ENCODE data around the gene PRKACA.

The PRKACA gene

DNA sequence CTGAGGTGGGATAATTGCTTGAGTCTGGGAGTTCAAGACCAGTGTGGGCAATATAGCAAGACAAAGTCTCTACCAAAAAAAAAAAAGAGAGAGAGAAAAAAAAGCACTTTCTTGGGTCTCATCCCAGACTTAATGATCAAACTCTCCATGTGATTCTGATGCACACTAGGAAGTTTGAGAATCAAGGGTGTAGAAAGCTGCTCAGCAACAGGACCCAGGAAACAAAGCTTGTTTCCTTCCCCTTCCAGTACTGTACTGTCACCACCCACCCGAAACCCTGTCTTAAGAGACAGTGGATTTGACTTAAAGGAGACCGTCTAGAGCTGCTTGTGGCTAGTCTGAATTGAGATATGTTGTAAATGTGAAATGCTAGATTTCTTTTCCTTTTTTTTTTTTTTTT, 39.2 kb downstream of the PRKACA start:
- H3K27ac ChIP-seq (ENCODE audit: low read depth, low read length), result no peak overlapping the region
- H3K4me1 ChIP-seq (ENCODE audit: control insufficient read depth, insufficient read depth, low read length), result no peaks in the 10 kb centered on the region; the same call in 1 of the 2 replicates
- H3K9me3 ChIP-seq (ENCODE audit: control insufficient read depth, insufficient read depth, low read length), result no peaks in the 10 kb centered on the region
- peaks cover 29% of the 10 kb centered on the region for H3K27me3 ChIP-seq (ENCODE audit: control insufficient read depth, insufficient read depth, low read length)
- H3K9ac ChIP-seq (ENCODE audit: low read depth, low read length), result no peak overlapping the region
- H3K4me3 ChIP-seq (ENCODE audit: low read depth, low read length), result no peak overlapping the region
- H3K36me3 ChIP-seq (ENCODE audit: control insufficient read depth, insufficient read depth, low read length), result no peaks in the 10 kb centered on the region

DNA sequence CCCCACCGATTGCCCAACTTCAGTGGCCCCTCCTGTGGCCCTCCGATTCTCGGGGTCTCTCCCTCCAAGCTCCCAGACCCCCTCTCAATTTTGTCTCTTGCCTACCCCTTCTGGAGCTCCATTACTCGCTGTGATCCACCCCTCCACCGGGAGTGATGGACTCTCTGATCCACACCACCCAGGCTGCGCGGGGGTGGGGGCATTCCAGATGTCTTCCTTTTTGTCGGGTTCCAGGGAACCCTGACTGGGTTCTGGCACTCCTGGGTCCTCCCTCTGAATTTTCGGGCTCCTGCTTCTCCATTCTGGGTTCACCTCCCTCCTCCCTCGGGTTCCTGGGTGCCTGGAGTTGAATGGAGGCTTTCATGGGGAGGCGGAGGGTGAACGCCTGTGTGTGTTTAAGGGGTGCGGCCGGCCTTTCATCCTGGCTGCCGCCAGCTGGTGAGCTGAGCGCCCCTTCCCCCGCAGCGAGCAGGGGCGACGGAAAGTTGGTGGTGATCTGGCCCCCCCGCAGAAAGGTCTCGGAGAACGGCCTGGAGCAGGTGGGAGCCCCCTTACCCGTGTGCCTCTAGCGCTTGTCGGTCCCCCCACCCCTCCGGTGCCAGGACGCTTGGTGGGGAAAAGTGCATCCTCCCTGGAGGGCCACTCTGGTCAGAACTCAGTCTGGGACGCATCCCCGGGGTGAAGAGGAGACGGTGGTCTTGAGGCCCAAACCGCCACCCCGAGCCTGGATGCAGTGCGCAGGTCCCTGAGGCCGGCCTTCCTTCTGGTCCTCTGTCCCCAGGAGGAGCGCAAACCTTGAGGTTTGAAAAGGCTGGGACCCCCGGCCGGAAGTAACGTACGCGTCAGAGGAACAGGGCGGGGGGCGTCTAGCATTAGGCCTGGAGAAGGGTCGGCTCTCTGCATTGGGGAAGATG, 43.4 kb downstream of the PRKACA start:
- Histone ChIP-seq H3K9ac (ENCODE audit: low read depth, low read length) (no peak overlapping the region), H3K27ac (ENCODE audit: low read depth, low read length) (no peak overlapping the region), H3K4me1 (ENCODE audit: control insufficient read depth, insufficient read depth, low read length) (peaks cover 4% of the 10 kb centered on the region; the same call in 1 of the 2 replicates)

DNA sequence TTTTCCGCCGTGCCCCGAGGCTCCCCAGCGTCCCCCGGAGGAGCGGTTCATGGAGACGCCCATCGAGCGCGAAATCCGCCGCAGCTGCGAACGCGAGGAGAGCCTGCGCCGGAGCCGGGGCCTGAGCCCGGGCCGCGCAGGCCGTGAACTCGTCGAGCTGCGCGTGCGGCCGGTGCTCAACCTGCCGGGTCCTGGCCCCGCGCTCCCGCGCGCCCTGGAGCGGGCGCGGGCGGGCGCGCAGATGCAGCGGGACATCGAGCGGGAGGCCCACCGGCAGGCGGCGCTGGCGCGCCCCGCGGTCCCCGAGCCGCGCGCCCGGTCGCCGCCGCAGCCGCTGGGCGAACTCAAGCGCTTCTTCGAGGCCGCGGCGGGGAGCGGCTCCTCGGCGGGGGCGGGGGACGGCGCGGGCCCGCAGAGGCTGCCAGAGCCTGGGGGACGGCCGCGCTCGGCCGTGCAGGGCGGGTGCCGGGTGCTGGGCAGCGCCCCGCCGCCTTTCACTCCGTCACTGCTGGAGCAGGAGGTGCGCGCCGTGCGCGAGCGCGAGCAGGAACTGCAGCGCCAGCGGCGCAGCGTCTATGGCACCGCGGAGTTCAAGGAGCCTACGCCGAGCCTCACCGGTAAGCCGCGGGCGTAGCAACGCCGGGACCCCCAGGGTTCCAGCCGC, 44.2 kb downstream of the PRKACA start:
- H3K9ac ChIP-seq (ENCODE audit: low read depth, low read length), result no peak overlapping the region

More for the DNA sequence above, 43.4 kb downstream of the PRKACA start:
- H3K27me3 ChIP-seq (ENCODE audit: control insufficient read depth, insufficient read depth, low read length), result peaks cover 46% of the 10 kb centered on the region
- no peaks in the 10 kb centered on the region for H3K9me3 ChIP-seq (ENCODE audit: control insufficient read depth, insufficient read depth, low read length)
- peak overlapping the region; percentile 62 for H3K4me3 ChIP-seq (ENCODE audit: low read depth, low read length)
- no peaks in the 10 kb centered on the region for H3K36me3 ChIP-seq (ENCODE audit: control insufficient read depth, insufficient read depth, low read length)

DNA sequence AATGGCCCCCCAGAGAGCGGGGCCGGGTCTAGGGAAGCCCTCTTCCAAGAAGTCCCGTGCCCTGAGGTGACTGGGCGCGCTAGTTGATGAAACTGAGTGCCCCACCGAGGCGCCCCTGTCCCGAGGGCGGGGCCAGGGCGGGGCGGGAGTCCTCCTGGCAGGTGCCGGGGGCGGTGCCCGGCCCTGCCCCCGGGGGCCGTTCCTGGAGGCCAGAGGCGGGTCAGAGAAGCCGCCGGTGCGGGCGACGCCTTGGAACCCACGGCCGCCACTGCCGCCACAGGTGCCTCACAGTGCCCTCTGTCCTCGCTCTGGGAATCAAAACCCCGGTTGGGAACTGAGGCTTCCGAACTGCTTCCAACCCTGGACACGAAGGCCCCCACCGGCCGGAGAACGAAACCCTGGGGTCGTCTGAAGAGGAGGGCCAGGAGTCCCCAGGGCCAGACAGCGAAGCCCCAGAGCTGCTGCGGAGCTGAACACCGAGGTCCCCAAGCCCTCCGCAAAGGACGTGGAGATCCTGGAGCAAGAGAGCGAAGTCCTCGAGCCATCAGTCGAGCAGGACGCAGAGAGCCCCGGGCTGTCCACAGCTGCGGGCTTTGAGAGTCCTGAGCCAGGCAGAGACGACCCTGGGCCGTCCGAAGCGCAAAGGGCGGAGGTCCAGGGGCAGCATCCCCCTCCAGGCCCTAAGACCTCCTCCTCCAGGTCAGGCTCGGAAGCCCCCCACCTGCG, 44.9 kb downstream of the PRKACA start, which contains the start of gene MISP3:
MISP3 (plus strand) TSS at position 252 of the 726 bp plus-strand sequence. CDS start 524 bp downstream, outside the sequence.
- H3K9ac ChIP-seq (ENCODE audit: low read depth, low read length), result no peak within 1 kb of the TSS
- no peaks in the 10 kb centered on the region for H3K9me3 ChIP-seq (ENCODE audit: control insufficient read depth, insufficient read depth, low read length)
- H3K27ac ChIP-seq (ENCODE audit: low read depth, low read length), result no peak within 1 kb of the TSS
- peak within 1 kb of the TSS; percentile 62 for H3K4me3 ChIP-seq (ENCODE audit: low read depth, low read length)
- H3K27me3 ChIP-seq (ENCODE audit: control insufficient read depth, insufficient read depth, low read length), result peaks cover 46% of the 10 kb centered on the region
- peaks cover 4% of the 10 kb centered on the region; the same call in 1 of the 2 replicates for H3K4me1 ChIP-seq (ENCODE audit: control insufficient read depth, insufficient read depth, low read length)
- H3K36me3 ChIP-seq (ENCODE audit: control insufficient read depth, insufficient read depth, low read length), result no peaks in the 10 kb centered on the region

More for the DNA sequence above, 44.2 kb downstream of the PRKACA start:
- Histone ChIP-seq H3K4me3 (ENCODE audit: low read depth, low read length) (peak overlapping the region; percentile 62), H3K27ac (ENCODE audit: low read depth, low read length) (no peak overlapping the region), H3K9me3 (ENCODE audit: control insufficient read depth, insufficient read depth, low read length) (no peaks in the 10 kb centered on the region), H3K36me3 (ENCODE audit: control insufficient read depth, insufficient read depth, low read length) (no peaks in the 10 kb centered on the region), H3K27me3 (ENCODE audit: control insufficient read depth, insufficient read depth, low read length) (peaks cover 46% of the 10 kb centered on the region), H3K4me1 (ENCODE audit: control insufficient read depth, insufficient read depth, low read length) (peaks cover 4% of the 10 kb centered on the region; the same call in 1 of the 2 replicates)

DNA sequence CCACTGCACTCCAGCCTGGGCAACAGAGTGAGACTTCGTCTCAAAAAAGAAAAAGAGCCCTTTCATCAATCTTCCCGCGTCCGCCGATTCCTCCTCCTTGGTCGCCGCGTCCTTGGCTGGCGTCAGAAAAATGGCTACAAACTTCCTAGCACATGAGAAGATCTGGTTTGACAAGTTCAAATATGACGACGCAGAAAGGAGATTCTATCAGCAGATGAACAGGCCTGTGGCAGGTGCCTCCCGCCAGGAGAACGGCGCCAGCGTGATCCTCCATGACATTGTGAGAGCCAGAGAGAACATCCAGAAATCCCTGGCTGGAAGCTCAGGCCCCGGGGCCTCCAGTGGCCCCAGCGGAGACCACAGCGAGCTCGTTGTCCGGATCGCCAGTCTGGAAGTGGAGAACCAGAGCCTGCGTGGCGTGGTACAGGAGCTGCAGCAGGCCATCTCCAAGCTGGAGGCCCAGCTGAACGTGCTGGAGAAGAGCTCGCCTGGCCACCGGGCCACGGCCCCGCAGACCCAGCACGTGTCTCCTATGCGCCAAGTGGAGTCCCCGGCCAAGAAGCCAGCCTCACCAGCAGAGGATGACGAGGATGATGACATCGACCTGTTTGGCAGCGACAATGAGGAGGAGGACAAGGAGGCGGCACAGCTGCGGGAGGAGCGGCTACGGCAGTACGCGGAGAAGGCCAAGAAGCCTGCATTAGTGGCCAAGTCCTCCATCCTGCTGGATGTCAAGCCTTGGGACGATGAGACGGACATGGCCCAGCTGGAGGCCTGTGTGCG, 47.1 kb downstream of the PRKACA start:
- Histone ChIP-seq H3K36me3 (ENCODE audit: control insufficient read depth, insufficient read depth, low read length) (no peaks in the 10 kb centered on the region), H3K4me3 (ENCODE audit: low read depth, low read length) (no peak overlapping the region), H3K4me1 (ENCODE audit: control insufficient read depth, insufficient read depth, low read length) (peaks cover 4% of the 10 kb centered on the region; the same call in 1 of the 2 replicates), H3K27me3 (ENCODE audit: control insufficient read depth, insufficient read depth, low read length) (peaks cover 37% of the 10 kb centered on the region), H3K27ac (ENCODE audit: low read depth, low read length) (no peak overlapping the region), H3K9me3 (ENCODE audit: control insufficient read depth, insufficient read depth, low read length) (no peaks in the 10 kb centered on the region), H3K9ac (ENCODE audit: low read depth, low read length) (no peak overlapping the region)

DNA sequence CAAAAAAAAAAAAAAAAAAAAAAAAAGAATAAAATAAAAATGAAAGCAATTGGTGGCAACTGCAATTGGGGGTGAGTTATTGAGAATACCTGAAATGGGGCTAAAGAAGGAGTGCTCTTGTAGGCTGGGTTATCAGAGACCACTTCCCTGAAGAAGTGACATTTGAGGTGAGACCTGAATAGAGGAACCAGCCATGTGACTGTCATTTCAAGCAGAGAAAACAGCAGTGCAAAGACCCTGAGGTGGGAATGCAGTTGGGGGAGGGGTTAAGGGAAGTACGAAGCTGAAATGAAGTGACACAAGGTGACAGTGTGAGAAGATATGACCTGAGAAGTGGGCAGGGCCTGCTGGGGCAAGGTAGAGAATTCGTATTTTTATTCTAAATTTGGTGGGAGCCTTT, 51.4 kb downstream of the PRKACA start:
- H3K27ac ChIP-seq (ENCODE audit: low read depth, low read length), result no peak overlapping the region
- no peaks in the 10 kb centered on the region for H3K36me3 ChIP-seq (ENCODE audit: control insufficient read depth, insufficient read depth, low read length)
- H3K9ac ChIP-seq (ENCODE audit: low read depth, low read length), result no peak overlapping the region
- no peaks in the 10 kb centered on the region for H3K9me3 ChIP-seq (ENCODE audit: control insufficient read depth, insufficient read depth, low read length)
- H3K4me1 ChIP-seq (ENCODE audit: control insufficient read depth, insufficient read depth, low read length), result no peaks in the 10 kb centered on the region
- H3K27me3 ChIP-seq (ENCODE audit: control insufficient read depth, insufficient read depth, low read length), result no peaks in the 10 kb centered on the region
- no peak overlapping the region for H3K4me3 ChIP-seq (ENCODE audit: low read depth, low read length)

DNA sequence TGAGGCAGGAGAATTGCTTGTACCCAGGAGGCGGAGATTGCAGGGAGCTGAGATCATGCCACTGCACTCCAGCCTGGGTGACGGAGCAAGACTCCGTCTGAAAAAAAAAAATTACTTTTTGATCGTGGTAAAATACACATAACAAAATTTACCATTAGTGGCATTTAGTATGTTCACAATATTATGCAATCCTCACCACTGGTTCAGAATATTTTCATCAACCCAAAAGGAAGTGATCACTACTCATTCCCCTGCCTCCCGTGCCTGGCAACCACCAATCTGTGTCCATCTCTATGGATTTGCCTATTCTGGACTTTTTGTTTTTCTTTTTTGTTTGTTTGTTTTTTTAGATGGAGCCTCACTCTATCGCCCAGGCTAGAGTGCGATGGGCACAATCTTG, 54.5 kb downstream of the PRKACA start:
- Histone ChIP-seq H3K27me3 (ENCODE audit: control insufficient read depth, insufficient read depth, low read length) (peaks cover 20% of the 10 kb centered on the region), H3K4me1 (ENCODE audit: control insufficient read depth, insufficient read depth, low read length) (no peaks in the 10 kb centered on the region), H3K4me3 (ENCODE audit: low read depth, low read length) (no peak overlapping the region), H3K9me3 (ENCODE audit: control insufficient read depth, insufficient read depth, low read length) (no peaks in the 10 kb centered on the region), H3K27ac (ENCODE audit: low read depth, low read length) (no peak overlapping the region), H3K9ac (ENCODE audit: low read depth, low read length) (no peak overlapping the region), H3K36me3 (ENCODE audit: control insufficient read depth, insufficient read depth, low read length) (no peaks in the 10 kb centered on the region)

DNA sequence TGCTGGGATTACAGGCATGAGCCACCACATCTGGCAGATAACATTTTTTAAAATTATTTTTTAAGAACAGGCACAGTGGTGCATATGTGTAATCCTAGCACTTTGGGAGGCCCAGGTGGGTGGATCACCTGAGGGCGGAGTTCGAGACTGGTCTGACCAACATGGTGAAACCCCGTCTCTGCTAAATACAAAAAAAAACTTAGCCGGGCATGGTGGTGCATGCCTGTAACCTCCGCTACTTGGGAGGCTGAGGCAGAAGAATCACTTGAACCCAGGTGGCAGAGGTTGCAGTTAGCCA, 55.1 kb downstream of the PRKACA start:
- Histone ChIP-seq H3K27me3 (ENCODE audit: control insufficient read depth, insufficient read depth, low read length) (peaks cover 22% of the 10 kb centered on the region), H3K4me3 (ENCODE audit: low read depth, low read length) (no peak overlapping the region), H3K36me3 (ENCODE audit: control insufficient read depth, insufficient read depth, low read length) (no peaks in the 10 kb centered on the region), H3K4me1 (ENCODE audit: control insufficient read depth, insufficient read depth, low read length) (no peaks in the 10 kb centered on the region), H3K9me3 (ENCODE audit: control insufficient read depth, insufficient read depth, low read length) (no peaks in the 10 kb centered on the region), H3K9ac (ENCODE audit: low read depth, low read length) (no peak overlapping the region), H3K27ac (ENCODE audit: low read depth, low read length) (no peak overlapping the region)

DNA sequence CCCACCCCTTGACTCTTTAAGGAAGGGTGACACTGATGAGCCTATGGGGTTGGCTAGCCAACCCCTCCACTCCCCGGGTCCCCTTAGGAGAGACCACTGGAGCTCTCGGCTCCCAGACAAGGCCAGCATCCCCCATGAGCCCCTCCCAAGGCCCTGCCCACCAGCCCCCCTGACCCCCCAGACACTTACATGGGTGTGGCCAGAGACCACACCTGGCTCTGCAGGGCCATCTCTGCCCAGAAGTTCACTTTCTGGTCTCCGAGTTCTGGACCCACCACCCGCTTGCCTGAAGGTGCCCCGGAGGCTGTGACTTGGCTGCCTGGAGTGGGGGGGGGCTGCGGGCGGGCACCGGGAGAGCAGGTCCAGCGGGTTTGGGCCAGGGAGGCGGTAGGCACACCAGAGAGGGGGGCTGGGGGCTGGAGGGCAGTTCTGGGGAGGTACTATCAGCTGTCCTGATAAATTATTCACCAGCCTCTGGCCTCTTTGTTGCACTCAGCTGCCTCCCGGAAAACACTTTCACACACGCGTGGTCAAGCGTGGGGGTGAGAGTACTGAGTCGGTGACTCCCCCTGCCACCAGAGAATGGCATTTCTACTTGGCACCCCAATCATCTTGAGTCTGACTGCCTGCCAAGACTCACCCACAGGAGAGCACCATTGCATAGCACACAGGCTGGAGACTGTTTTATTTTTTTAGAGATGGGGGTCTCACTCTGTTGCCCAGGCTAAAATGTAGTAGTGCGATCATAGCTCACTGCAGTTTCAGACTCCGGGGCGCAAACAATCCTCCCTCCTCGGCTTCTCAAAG, 55.6 kb downstream of the PRKACA start, which contains the start of gene PALM3:
PALM3 (minus strand) TSS at position 326 of the 807 bp plus-strand sequence; CDS start at position 230, 96 bp downstream.
- no peaks in the 10 kb centered on the region for H3K4me1 ChIP-seq (ENCODE audit: control insufficient read depth, insufficient read depth, low read length)
- H3K27me3 ChIP-seq (ENCODE audit: control insufficient read depth, insufficient read depth, low read length), result peaks cover 22% of the 10 kb centered on the region
- no peak within 1 kb of the TSS for H3K4me3 ChIP-seq (ENCODE audit: low read depth, low read length)
- H3K36me3 ChIP-seq (ENCODE audit: control insufficient read depth, insufficient read depth, low read length), result no peaks in the 10 kb centered on the region
- H3K9ac ChIP-seq (ENCODE audit: low read depth, low read length), result no peak within 1 kb of the TSS
- no peaks in the 10 kb centered on the region for H3K9me3 ChIP-seq (ENCODE audit: control insufficient read depth, insufficient read depth, low read length)
- no peak within 1 kb of the TSS for H3K27ac ChIP-seq (ENCODE audit: low read depth, low read length)
